ENCODE data around the gene ARHGAP23.

DNA sequence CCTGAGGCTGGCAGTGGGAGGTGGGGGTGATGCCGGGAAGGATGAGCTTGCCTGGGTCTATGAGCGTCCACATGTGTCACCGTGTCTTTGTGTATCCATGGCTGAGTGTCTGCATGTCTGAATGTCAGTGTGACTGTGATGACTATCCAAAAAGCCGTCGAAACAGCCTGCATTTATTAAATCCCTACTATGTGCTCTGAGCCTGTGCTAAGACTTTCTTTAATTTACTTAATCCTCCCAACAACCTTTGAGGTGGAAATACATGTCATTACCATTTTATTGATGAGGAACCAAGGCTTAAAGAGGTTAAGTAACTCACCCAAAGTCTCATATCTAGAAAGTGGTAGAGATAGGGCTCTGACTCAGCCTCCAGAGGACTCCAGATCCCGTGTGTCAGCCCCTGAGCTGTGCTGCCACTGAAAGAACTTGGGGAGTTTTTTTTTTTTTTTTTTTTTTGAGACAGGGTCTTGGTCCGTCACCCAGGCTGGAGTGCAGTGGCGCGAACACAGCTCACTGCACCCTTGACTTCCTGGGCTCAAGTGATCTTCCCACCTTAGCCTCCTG, 20.0 kb downstream of the ARHGAP23 start:
- TF ChIP-seq POLR2A (IDR thresholded peaks at IDR 0.05) (no peak), POLR2AphosphoS5 (IDR thresholded peaks at IDR 0.05) (no peak), EP300 (IDR thresholded peaks at IDR 0.05) (no peak)
- TF ChIP-seq, protein P1, sequence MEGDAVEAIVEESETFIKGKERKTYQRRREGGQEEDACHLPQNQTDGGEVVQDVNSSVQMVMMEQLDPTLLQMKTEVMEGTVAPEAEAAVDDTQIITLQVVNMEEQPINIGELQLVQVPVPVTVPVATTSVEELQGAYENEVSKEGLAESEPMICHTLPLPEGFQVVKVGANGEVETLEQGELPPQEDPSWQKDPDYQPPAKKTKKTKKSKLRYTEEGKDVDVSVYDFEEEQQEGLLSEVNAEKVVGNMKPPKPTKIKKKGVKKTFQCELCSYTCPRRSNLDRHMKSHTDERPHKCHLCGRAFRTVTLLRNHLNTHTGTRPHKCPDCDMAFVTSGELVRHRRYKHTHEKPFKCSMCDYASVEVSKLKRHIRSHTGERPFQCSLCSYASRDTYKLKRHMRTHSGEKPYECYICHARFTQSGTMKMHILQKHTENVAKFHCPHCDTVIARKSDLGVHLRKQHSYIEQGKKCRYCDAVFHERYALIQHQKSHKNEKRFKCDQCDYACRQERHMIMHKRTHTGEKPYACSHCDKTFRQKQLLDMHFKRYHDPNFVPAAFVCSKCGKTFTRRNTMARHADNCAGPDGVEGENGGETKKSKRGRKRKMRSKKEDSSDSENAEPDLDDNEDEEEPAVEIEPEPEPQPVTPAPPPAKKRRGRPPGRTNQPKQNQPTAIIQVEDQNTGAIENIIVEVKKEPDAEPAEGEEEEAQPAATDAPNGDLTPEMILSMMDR (IDR thresholded peaks at IDR 0.05) = no peak

Measured in stomach (tissue), 4 donors.